ENCODE measurements around the gene PLVAP.

GRCh38 chr19:17328517-17329365, 48.4 kb downstream of the PLVAP start:
- TF ChIP-seq NR2C1 (IDR thresholded peaks at IDR 0.05) = no peak
- TF ChIP-seq NR2C1 (tag; IDR thresholded peaks at IDR 0.05) = no peak
- TF ChIP-seq SAFB (IDR thresholded peaks at IDR 0.05; ENCODE audit: borderline replicate concordance, low read depth, low read length) = no peak
- no peak for TF ChIP-seq ZBTB8A (IDR thresholded peaks at IDR 0.05; ENCODE audit: partially characterized antibody)
- no peak for TF ChIP-seq MYC (IDR thresholded peaks at IDR 0.05; ENCODE audit: low read depth, low read length)
- TF ChIP-seq MYC (CRISPR knock-in tag; IDR thresholded peaks at IDR 0.05; ENCODE audit: borderline replicate concordance, low read depth) = no peak
- TF ChIP-seq CHD7 (IDR thresholded peaks at IDR 0.05; ENCODE audit: low read depth, low read length) = no peak
- TF ChIP-seq SAFB2 (IDR thresholded peaks at IDR 0.05; ENCODE audit: borderline replicate concordance, low read depth, low read length, severe bottlenecking) = no peak
- no peak for TF ChIP-seq ZNF232 (CRISPR knock-in tag; IDR thresholded peaks at IDR 0.05)
- TF ChIP-seq ZNF592 (IDR thresholded peaks at IDR 0.05) = no peak
- no peak for TF ChIP-seq TGIF2 (CRISPR knock-in tag; IDR thresholded peaks at IDR 0.05)

All from K562 (cell line).